SW480 (cell line): ENCODE measurements around the gene COX15.
A peak's percentile ranks its signal among the peaks of the same experiment; 100 is the strongest.
"Not testable (repeated sequence)": the region's sequence is repeated elsewhere in the genome, so short reads cannot be mapped to it uniquely, and the experiment has no call there.

Source experiments
- DNase-seq: peaks from one replicate; pipeline ENCODE4 v3.0.0-alpha.2; 2016; ENCODE audit warnings: low spot score

COX15 gene

DNA sequence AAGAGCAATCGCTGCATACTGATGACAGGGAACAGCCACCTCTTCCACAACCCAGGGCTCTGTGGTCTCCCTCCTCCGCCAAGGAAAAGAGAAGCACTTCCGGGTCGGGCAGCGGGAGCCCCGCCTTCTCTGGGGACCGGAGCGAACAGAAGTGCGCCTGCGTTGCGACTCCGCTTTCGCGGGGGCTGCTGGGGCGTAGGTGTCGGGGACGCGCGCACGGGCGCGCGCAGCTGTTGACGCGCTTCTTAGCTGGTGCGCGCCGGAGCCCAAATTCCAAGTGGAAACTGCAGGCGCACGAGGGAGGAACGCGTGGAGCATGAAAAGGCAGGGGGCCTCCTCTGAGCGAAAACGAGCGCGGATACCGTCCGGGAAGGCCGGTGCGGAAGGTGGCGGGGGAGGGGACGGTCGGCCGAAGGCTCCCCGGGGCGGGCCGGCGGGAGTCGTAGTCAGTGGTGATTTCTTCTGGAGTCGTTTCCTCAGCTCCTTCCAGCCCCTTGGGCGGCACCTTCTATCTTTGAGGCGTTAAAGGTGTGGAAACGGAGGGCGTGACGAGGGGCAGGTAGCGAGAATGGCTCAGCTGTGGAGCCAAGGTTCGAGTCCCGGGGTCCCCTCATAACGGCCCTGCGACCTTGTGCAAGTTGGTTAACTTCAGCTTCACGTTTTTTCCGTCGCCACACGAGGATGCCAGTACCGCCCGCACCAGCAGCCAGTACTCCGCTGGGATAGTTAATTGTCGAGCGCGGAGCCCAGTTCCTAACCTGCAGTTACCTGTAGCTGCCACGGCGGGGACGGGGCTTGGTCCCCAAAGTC is at the start of gene COX15, which contains the start of gene CUTC:
Gene COX15 (minus strand): TSS at position 95 of the 810 bp plus-strand sequence. CDS start 78 bp downstream, at position 17.
Gene CUTC (plus strand): TSS at position 202 of the 810 bp plus-strand sequence. CDS start 115 bp downstream, at position 317.
- DNase-seq = peak; percentile 94

DNA sequence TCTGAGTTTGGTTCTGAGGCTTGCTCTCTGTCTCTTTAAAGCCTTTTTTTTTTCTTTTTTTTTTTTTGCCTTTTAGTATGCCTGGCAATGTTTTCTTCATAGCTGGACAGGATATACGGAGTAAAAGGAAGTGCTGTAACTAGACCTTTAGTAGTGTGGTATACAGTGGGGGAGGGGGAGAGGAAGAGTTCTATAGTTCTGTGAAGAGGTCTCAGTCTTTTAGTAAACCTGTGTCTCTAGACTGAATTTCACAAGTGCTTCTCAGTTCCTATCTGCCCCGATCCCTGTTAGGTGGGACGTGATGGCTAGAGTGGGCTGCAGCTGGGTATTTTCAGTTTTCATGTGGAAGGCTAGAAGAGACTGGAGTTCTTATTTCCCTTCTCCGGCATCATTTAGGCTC is 47.4 kb upstream of the COX15 start:
- no peak for DNase-seq

DNA sequence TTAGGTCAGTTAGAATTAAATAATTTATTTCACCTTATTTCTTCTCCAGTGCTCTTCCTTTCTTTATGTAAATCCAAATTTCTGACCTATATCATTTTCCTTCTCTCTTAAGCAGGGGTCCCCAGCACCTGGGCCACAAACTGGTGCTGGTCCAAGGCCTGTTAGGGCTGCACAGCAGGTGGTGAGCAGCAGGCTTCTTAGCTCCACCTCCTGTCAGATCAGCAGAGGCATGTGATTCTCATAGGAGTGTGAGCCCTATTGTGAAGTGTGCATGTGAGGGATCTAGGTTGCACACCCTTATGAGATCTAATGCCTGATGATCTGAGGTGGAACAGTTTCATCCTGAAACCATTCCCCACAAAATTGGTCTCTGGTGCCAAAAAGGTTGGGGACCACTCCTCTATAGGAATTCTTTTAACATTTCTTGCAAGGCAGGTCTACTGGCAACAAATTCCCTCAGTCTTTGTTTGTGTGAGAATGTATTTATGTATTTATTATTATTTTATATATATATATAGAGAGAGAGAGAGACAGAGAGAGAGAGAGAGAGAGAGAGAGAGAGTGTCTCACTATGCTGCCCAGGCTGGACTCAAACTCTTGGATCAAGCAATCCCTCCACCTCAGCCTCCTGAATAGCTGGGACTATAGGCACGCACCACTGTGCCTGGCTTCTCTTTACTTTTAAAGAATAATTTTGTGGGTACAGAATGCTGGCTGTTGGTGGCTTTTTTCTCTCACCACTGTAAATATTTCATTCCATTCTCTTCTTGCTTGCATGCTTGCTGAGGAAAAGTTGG is 46.2 kb upstream of the COX15 start:
- no peak for DNase-seq

DNA sequence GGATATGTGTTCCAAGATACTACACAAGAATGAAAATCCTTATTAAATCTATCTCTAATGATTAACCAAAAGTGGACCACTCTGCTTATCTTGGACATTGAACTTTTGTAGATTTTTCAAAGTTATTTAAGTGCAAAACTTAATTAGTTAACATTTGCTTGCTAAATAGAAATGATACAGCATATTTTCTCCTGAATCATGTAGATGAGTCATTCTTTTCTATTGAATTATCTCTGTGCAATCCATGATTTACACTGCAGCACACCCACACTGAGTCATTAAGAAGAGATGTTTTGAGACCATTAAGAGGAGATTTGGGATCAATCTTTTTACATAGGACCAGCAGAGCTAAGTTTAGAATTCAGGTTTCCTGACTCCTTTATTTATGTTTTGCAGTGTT is 43.9 kb upstream of the COX15 start:
- peak; percentile 59 for DNase-seq

DNA sequence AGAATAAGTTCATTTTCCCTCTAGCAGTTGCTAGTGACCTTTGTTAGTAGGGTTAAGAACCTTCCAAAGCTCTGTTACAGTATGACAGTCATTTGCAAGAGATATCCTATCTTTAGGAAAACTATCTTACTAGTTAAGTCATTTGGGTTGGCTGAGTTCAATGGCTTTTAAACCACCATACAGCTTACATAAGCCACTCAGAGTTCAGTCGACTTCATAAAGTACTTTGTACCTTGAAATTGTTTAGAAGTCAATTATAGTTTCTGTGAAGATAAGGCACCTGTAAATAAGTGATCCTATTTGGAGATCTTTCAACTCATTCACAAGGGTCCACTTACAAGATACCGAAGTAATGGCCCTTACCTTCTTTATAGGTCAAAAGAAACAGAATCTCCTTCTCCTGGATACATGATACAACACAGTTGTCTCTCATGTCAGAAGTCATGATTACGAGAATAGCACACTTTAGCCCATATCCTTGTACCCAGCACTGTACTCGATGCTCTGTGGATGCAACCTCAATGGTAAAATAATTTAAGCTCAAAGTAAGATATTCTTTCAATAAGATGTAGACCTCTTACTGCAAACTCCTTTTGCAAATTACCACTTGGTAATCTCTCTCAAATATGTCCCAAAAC is 38.6 kb upstream of the COX15 start:
- DNase-seq = no peak

DNA sequence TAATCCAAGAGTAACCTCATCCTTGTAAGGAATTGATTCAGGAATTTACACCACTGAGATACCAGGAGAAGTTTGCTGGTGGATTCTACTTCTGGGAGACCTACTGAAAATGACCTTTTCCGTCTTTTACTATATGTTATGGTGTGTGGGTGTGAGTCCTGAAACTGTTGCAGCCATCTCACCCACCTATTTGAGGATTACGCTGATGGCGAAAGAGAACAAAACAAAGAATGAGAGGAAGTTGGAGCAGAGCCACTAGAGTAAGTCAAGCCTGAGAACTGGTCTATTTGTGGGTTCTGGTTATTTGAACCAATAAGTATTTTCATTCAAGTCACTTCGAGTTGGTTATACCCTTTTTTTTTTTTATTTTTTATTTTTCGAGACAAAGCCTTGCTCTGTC is 37.8 kb upstream of the COX15 start:
- DNase-seq = no peak

DNA sequence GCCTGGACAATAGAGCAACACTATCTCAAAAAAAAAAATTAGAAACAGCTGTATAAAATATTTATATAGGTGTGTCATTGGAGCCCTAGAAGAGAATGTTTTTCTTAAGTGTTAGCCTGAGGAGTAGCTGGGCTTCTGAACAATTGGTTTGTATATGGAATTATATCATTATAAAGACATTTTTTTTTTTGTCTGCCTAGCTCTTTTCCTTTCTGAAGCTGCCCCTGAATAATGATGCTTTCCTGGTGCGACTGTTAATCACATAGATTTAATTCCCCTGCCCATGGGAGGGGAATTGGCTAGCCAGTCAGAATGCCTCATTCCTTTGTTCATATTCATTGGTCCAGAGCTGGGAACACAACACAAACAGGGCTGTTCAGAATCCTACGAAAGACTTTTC is 36.6 kb upstream of the COX15 start:
- no peak for DNase-seq

DNA sequence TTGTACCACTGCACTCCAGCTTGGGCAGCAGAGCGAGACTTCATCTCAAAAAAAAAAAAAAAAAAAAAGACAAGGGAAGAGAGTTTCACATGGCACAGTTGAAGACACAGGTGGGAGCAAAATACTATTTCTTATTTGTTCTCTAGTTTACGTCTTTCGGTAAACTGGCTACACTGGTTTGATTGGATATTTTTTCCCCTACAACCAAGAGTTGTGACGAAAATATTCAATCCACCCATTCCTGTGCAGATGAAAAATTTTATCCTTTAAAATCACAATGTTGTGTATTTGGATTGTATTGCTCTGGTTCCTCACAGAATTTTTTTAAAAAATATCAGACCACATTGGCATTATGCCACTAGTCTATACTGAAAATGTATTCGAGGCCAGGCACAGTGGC is 36.0 kb upstream of the COX15 start:
- DNase-seq = no peak

DNA sequence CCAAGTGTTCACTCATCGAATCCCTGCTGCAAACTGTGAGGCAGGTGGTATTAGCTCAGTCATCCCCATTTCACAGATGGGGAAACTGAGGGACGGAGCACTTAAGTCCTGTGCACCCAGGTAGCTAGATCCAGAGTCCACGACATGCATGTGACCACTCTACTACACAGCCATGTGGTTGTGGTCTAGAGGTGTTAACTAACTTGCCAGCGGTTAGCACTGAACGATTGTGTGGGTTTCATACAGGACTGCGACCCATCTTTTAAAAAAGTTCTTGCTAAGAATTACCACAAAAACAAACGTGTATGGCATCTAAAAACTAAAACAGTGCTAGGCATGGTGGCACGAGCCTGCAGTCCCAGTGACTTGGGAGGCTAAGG is 34.4 kb upstream of the COX15 start:
- no peak for DNase-seq

DNA sequence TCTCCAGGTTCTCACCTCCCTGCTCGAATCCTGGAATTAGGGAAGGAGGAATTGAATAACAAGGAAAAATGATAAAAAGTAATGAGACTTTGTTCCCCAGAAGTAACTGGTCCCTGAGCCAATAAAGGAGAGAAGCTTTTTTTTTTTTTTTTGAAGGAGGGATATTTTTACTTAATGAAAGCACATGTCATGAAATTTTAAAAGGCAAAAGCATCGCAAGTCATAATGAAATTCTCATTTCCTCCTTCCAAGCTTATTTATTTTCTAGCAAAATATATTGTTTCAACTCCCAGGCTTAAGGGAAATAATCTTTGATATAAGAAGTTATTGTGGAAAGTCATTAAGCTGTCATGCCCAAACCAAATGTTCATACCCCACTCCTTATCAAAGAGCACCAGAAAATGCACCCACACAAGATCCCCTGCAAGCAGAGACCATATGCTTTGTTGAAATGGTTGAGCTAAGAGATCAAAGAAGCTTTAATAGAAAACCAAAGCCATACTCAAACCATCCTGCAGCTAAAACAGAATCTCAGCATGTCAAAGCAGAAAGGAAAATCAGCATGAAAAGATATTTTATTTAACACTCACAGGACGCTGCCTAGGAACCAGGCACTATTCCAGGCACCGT is 33.9 kb upstream of the COX15 start:
- no peak for DNase-seq

DNA sequence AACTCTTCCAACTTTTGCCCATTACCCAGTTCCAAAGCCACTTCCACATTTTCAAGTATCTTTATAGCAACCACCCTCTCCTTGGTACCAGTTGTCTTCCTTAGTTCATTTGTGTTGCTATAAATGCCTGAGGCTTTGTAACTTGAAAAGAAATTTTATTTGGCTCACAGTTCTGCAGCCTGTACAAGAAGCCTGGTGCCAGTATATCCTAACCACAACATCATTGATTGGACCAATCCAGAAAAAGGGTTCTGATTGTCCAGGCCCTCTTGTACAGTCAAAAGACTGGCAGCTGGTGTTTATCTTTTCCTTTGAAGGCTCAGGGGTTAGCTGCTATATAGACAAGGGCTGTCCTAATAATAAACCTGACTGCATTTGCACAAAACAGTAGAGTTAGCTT is 29.4 kb upstream of the COX15 start:
- no peak for DNase-seq

DNA sequence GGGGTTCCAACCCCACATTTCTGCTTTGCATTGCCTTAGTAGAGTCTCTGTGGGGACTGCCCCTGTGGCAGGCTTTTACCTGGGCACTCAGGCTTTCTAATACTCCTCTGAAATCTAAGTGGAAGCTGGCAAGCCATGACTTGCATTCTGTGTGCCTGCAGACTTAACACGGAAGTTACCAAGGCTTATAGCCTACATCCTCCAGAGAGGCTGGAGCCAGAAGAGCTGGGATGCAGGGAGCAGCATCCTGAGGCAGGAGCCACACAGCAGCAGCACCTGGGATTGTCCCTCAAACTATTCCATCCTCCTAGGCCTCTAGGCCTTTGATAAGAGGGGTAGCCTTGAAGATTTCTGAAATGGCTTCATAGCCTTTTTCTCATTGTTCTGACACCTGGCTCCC is 28.4 kb upstream of the COX15 start:
- no peak for DNase-seq

DNA sequence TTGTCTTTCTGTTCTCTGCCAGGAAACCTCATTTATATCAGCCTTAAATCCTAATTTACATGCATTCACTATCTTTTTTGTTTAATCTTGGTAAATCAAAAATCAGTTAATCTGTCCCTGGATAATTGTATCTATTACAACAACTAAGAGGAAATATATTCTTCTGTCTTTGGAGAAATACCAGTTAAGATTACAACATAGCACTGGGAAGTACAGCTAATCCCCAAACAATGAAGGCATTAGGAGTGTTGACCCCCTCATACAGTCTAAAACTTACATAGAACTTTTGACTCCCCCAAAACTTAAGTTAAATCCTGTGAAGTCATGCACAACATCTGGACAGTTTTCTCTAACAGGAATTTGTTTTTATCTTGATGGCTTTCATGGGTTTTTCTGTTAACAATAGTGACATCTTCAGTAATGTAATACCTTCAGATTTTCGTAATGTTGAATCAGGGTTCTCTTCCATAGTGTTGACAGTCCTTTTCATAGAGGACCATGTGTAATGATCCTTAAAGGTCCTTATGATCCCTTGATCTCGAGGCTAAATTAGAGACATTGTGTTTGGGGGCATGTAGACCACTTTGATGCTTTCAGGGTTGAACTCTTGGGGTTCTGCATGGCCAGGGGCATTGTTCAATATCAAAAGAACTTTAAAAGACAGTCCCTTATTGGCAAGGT is 26.4 kb upstream of the COX15 start:
- no peak for DNase-seq

DNA sequence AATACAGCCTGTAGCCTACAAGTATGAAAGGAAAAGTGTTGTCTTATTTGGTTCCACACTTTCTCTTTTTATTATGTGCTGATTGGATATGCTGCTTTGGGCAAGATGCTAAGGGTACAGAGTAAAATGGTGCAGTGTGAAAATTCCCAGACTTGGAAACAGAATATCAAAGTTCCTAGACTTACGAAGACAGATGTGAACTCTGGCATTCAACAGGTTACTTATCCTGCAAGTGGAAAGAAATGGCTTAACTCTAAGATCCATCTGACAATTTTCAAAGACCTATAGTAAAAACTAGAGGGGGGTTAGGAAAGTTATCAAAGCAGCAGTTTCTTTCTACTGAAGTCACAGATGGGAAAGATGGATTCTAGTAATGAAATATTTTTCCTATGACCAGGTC is 24.2 kb upstream of the COX15 start:
- no peak for DNase-seq

DNA sequence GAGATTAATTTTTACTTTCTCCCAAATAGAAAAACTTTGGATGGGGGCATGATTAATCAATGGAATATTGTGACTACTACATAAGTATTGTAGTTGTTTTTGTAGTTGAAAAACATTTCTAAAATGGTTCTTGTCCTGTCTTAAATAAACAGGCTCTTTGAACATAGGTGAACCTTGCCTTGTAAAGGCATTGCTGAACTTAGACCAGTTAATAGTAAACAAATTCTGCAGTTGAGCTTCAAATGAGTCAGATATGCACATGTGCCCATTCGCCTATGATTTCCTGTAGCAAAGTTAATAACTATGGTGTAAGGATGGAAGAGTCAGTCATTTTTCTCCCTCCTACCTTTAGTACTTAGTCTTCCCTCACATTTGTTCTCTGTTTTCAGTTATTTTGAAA is 22.7 kb upstream of the COX15 start:
- no peak for DNase-seq

DNA sequence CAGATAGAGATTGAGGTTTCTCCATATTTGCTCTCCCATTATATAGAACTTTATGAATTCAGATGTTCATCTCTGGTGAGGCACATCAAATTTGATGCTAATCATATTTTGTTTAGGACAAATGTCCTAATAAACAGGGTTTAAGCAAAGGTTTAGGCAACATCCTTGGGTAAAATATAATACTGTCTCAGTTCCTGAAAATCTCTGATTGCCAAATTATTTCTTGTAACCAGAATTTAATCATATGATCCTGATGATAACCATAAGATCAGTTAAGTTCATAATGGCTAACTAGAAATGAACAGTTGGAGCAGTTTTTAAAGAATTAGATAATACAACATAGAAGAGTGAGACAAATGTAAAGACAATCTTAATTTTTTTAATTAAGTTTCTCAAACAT is 18.7 kb upstream of the COX15 start:
- no peak for DNase-seq

DNA sequence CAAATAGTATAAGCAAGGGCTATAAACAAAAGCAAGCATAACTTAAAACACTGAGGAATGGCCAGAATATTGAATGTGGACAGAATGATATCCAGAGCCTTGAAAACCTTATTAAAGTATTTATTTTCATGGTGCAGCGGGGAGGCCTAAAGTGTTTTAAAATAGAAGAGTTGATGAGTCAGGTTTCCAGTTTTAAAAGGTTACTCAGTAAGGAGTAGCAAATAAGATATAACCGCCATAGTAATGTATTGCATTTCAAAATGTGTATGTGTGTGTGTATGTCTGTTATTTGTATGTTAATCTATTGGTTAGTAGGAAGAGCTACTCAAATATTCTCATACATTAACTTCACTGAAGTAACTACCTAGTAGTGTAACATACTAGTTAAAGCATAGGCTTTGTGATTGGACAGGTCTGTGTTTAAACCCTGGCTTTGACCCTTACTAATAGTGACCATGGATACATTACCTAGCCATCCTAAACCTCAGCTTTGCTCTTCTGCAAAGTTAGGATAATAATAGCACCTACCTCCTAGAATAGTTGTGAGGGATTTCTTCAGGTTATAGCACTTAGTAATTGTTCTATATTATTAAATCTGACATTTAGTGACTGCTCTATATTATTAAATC is 17.0 kb upstream of the COX15 start:
- no peak for DNase-seq

DNA sequence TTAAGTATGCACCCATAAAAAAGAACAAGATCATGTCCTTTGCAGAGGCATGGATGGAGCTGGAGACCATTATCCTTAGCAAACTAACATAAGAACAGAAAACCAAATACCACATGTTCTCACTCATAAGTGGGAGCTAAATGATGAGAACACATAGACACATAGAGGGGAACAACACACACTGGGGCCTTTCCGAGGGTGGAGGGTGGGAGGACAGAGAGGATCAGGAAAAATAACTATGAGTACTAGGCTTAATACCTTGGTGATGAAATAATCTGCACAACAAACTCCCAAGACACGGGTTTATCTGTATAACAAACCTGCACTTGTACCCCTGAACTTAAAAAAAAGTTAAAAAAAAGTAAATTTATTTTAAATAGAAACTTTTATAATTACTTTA is 14.2 kb upstream of the COX15 start:
- not testable (repeated sequence) for DNase-seq

DNA sequence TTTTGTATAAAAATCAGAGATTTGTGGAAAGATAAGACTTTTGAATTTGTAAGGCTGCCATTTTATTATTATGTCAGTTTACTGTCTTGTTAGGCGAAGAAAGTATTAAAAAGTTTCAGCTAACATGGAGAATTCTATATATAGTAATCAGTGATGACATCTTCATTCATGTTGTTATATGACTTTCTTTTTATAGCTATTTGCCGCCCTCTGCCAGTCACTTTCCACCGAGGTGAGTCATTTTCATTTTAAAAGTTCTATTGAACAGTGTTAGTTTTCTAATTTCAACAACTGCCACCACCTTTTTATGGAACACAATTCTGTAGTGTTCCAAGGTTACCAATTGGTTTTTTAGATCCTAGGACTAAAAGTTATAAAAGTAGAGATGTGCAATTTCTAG is 11.9 kb upstream of the COX15 start:
- no peak for DNase-seq

DNA sequence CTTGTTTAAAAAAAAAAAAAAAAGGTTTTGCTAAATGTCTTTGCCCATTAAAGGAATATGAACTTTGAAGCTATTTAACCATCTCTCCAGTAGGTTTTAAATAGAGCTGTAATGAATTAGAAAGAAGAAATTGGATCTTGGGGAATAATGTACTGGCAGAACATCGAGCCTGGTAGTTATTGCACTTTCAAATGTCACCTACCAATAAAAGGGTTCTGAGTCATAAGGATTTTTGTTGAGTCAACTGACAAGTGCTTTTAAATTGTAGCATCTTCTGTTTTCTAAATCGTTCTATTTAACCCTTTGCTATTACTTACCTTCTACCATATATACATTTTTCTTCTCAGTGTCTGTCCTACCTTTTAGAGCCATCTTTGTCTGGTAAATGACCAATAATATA is 10.8 kb upstream of the COX15 start:
- no peak for DNase-seq

DNA sequence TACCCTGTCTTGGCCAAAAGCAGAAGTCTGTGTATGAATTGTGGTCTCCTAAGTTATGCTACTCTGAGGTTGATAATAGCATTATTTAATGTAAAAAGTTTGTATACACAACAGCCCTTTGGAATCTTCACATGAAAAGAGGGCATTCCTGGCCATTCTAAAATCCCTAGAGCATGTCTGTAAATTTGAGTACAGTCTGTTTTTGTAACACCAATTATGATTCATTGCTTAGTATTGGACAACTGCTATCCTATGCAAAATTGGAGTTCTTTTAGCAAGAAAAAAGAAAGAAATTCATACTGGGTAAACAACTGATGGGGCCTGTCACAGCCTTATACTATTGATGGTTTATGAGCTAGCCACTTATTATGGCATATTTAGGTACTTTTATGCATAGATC is 10.3 kb upstream of the COX15 start:
- no peak for DNase-seq
